ENCODE data around the gene MAD1L1.

Gene MAD1L1

GRCh38 chr7:1925349-1925748 is 307.4 kb downstream of the MAD1L1 start:
- no peak for DNase-seq (ENCODE audit: low spot score)

GRCh38 chr7:1924258-1924817 is 308.4 kb downstream of the MAD1L1 start:
- no peak for DNase-seq (ENCODE audit: low spot score)

- no peak for DNase-seq (ENCODE audit: low spot score)
Measured at GRCh38 chr7:1923409-1924257, 309.1 kb downstream of the MAD1L1 start.

DNA sequence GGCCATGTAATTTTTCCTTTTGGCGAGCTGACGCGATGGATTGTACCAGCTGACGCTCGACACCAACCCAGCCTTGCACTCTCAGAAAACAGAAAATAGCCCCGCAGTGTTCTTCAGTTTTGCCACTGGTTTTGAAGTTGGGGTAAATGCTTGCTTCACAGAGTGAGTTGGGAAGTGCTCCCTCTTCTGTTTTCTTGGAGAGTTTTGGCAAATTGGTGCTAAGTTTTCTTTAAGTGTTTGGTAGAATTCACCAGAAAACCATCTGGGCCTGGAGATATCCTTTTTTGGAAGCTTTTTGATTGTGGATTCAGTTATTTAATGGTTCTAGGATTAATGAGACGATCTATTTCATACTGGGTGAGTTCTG is 309.9 kb downstream of the MAD1L1 start:
- no peak for DNase-seq (ENCODE audit: low spot score)

DNA sequence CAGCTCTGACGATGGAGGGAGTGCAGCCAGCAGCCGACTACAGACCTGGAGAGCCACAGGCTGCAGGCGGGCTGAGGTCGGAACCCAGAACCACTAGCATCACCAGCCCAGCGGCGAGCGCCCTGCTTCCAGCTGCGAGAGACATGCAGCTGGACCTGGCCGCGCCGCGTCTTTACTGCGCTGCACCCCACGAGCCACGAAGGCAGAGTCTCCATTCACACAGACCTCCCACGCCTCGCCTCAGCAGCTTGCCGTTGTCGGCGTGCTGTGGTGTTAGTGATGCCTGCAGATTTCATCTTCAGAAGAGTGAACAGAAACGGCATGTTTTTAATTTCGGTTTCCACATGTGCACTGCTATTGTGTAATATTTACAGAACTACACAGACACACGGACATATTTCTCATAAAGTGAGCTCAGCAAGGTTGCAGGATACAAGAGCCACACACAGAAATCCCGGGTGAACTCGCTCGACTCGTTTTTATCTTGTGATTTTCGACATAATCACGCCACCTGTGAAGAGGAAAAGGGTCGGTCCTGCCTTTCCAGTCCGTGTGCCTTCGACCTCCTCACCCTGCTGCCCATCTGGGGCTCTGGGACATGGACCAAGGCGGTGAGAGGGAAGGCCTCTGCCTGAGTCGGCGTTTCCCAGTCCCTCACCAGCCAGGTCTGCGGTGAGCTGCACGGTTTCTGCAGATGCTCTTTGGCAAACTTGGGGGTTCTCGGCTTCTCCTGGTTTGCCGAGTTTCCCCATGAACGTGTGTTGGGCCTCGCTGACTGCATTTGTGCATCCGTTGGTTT is 310.5 kb downstream of the MAD1L1 start:
- DNase-seq (ENCODE audit: low spot score): no peak

GRCh38 chr7:1920881-1921280 is 311.9 kb downstream of the MAD1L1 start:
- DNase-seq (ENCODE audit: low spot score): no peak

GRCh38 chr7:1920266-1920681 is 312.5 kb downstream of the MAD1L1 start:
- DNase-seq (ENCODE audit: low spot score): no peak

GRCh38 chr7:1919539-1920265 is 313.0 kb downstream of the MAD1L1 start:
- DNase-seq (ENCODE audit: low spot score): no peak

DNA sequence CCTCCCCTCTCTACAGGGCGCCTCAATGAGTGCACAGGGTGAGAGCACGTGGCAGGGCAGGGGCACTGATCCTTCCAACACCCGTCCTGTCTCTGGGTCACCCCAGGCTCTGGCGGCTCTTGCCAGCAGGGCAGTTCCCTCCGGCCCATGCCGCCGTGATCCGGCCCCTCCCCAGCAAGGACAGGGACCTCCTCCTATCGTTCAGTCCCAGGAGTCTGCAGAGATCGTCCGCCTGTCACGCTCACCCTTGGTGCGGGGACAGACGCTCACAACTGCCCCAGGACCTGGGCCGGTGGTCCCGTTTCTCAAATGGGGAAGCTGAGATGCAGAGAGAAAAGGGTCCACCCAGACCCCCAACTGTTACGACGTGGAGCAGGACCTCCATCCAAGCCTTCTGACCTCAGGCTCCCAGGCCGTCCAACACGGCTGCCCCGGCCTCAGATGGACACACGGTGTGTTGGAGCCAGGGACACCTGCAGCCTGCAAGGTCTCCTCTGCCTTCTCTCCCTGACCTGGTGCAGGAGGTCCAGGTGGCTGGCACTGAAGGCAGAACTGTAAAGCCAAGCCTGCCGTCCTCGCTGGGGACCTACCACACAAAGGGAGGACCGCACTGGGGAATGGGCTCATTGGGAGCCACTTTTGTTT is 313.7 kb downstream of the MAD1L1 start:
- DNase-seq (ENCODE audit: low spot score): no peak

- no peak for DNase-seq (ENCODE audit: low spot score)
Measured at GRCh38 chr7:1918063-1918645, 314.6 kb downstream of the MAD1L1 start.

GRCh38 chr7:1917221-1918062 is 315.3 kb downstream of the MAD1L1 start:
- DNase-seq (ENCODE audit: low spot score): no peak

DNA sequence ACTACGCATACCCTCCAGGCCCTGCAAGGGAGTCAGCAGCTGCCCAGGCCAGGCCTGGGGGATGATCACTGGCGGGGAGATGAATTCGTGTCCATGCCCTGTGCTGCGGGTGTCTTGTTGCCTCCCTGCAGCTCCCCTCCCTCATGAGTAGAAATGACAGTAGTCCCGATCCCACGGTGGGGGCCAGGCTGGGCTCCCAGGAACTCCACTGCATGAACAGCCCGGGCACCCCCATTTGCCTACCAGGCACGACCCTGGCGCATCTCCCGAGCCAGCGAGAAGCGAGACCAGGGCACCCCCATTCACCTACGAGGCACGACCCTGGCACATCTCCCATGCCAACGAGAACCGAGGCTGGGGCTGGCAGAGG is 316.2 kb downstream of the MAD1L1 start:
- DNase-seq (ENCODE audit: low spot score): no peak

GRCh38 chr7:1915956-1916600 is 316.7 kb downstream of the MAD1L1 start:
- DNase-seq (ENCODE audit: low spot score): no peak

- DNase-seq (ENCODE audit: low spot score): no peak
Measured at GRCh38 chr7:1915326-1915725, 317.4 kb downstream of the MAD1L1 start.

GRCh38 chr7:1914743-1915142 is 318.0 kb downstream of the MAD1L1 start:
- no peak for DNase-seq (ENCODE audit: low spot score)

DNA sequence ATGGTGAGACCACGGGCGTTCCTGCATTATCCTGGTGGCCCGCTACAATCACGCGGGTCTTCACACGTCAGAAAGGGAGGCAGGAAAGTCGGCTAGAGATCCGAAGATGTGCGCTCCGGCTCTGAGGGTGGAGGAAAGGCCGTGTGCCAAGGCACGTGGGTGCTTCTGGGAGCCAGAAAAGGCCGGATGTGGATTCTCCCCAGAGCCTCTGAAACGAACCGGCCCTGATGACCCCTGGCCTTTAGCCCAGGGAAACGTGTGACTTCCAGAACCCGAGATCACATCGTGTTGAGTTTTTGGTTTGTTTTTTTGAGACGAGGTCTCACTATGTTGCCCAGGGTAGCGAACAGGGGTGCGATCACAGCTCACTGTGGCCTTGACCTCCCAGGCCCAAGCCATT is 318.4 kb downstream of the MAD1L1 start:
- no peak for DNase-seq (ENCODE audit: low spot score)

GRCh38 chr7:1913466-1914282 is 319.1 kb downstream of the MAD1L1 start:
- no peak for DNase-seq (ENCODE audit: low spot score)

- DNase-seq (ENCODE audit: low spot score): no peak
Measured at GRCh38 chr7:1912593-1913465, 319.9 kb downstream of the MAD1L1 start.

Measured in SW480 (cell line).